GM21619 (cell line): ENCODE results near the gene SLC23A1.
"Not testable (repeated sequence)": the region's sequence is repeated elsewhere in the genome, so short reads cannot be mapped to it uniquely, and the experiment has no call there.

Experiments used
- ATAC-seq: cut with Tn5 transposase; IDR thresholded peaks from one replicate; pipeline ENCODE4 v1.9.1; 2021; ENCODE audit not compliant: unreplicated experiment

The SLC23A1 gene

DNA sequence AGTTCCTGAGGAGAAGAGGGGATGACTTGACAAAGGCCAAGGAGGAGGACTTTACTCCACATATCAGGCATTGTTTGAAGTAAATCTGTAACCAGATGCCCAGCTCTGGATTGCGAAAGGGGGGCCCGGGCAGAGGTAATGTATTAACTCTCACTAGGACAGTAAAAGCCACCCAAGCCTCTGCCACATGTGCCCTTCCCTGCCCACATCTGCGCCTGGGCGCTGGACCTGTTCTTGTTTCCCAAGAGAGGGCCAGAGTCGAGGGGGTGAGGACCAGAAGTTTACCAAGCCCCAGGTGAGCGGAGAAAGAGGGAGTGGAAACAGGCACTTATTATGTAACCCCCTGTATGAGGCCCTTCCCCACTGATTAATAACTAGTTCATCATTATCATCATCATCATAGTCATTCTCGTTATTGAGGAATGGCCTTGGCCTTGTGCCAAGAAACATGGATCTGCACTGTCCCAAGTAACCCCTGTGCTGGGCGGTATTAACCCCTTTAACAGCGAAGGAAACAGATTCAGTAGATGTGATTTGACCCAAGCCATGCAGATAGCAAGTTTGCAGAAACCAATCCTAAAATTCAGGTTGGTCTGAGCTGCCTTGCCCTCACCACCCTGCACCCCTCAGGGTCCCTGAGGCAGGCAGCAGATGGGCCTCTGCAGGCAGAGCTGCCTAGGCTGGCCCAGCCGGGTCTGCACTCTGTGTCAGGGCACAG lies at the start of gene SLC23A1:
SLC23A1 (minus strand) TSS at position 23 of the 718 bp plus-strand sequence. CDS start 44 bp downstream, outside the sequence.
- no peak for ATAC-seq

DNA sequence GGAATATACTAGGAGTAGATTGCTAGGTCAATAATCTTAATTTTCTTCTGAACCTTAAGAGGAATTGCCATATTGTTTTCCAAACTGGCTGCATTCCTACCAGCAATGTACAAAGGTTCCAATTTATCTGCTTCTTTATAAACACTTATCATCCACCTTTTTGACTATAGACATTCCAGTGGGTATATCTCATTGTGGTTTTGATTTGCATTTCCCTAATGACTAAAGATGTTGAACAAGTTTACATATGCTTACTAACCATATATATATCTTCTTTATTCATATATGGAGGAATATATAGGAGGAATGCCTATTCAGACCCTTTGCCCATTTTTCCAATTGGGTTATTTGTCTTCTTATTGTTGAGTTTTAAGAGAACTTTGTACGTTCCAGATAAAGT lies 48.6 kb upstream of the SLC23A1 start:
- ATAC-seq, result no peak

DNA sequence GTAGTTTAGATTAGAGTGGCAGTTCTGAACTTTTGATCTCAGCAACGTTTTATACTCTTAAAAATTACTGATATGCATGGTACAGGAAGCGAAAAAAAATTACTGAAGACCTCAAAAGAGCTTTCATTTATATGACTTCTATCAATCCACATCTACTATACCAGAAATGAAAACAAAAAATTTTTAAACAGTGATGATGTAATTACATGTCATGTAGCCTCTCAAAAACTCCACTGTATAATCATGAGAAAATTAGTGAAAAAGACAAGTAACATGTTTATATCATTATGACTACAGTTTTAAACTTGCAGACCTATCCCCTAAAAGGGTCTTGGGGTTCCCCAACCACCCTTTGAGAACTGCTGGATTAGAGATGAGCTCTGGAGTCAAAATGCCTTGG lies 46.9 kb upstream of the SLC23A1 start:
- no peak for ATAC-seq

DNA sequence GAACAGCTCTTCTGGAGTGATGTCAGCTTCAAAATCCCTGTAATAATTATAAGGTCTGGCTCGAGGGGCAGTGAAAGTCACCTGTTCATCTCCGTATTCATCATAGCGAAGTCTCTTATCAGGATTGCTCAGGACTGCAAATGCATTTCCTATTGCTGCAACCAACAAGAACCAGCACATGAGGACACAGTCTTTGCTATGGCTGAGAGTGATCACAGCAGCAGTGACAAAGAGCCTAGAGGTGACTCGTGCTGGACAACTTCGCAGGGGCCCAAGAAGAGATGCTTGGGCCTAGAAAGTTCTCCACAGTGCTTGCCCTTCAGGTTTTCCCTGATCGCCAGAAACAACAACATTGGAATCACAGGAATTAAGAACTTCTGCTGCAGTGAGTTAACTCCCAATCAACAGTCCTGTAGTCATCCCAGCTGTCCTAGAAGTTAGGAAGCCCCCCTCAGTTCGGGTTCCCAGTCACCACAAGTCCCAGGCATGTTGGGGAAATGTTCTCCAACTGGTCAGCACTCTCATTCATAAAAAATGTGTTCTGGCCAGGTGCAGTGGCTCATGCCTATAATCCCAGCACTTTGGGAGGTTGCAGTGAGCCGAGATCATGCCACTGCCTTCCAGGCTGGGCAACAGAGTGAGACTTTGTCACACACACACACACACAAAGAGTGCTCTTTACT lies 43.2 kb upstream of the SLC23A1 start:
- no peak for ATAC-seq

DNA sequence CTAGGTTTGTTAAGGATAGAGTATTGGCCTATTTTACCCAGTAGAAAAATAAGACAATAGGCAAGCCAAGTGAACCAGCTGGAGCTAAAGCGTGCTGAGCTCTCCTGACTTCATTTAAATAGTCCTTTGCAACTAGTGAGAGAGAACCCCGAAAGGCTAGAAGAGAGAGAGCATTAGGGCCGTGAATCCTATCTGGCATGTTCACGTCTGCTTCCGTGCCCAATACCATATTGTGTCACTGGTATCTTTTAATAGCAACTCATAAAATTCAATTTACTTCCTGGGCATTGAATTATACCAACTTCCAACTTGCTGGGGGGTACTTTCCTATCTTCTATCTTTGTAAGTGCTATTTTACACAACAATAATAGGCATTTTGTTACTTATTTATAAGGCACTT lies 42.4 kb upstream of the SLC23A1 start:
- ATAC-seq, result no peak

DNA sequence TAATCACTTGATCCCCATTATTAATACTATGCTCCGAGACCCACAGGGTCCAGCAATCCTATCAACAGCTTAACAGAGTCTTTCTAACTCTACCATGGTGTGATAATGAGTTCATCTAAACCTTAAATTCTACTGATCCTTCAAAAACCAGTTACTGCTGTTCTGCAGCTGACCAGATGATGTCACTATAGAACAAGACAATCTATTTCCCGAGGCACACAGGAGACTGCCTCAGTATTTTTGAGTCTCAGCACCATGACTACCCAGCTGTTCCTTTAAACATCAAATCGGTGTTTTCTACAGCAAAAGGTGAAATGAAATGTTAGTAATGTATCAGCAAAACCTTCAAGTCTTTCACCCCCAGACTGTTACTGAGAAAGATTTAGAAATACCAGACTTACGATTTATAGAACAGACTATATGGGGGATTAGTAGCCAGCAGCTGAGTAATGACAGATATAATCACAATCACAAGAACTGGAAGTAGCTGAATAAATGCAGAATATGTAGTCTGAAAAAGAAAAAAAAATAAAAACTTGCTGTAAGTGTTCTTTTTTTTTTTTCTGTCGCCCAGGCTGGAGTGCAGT lies 39.3 kb upstream of the SLC23A1 start:
- ATAC-seq, result peak; percentile 65

DNA sequence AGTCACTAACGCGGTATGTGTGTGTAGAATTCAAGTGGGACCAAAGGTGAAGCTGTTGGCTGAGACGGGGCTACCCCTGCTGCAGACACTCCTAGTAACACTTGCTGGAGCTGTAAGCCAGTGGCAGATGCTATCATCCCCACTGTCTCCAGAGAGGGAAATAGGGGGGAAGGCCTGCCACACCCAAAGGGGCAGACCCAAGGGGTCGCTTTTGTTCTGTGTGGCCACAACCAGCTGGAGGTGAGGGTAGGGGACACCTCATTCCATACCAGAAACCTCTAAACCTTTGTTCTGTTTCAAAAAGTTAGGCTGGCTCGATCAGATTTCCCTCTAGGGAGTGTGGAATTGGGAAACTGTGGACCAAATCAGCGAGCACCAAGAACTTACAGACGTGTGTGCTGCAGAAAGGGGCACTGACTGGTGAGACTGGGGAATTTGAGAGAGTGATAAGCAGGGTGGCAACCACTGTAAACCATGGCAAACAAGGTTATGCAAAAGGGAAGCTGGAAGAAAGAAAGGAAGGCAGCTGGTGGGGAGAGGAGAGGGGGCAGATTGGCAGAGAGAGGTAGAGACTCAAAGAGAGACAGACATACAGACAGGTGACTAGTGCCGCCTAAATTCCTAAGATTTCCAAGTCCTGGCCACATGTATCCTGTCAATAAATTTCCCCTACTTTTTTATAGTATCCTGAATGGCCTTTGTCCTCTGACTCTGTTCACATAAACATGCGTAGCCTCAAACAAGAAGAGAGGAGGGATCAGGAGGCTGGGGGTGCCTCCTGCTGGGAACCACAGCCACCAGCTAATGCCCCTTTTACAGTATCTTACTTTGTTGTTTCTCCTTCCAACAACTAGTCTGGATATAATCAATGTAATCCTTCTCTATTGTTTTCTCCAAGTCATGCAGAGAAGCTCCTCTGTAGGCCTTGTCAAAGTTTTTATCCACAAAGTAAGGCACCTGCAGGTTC lies 36.4 kb upstream of the SLC23A1 start:
- no peak for ATAC-seq

DNA sequence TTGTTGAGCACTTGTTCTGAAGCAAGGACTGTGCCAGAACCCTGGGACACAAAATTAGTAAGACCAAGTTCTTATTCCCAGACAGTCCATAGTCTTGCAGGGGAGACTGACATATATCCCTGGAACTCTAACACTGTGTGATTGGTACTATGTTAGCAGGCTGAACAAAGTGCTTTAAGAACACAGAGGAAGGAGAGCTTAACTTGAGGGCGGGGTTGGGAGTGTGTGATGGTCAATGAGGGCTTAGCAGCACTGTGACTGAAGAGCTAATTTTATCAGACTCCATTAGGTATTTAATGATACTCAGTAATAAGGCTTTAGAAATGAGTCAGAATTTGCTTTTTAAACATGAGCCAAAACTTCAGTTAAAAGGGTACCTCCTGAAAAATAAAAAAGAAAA lies 35.7 kb upstream of the SLC23A1 start:
- no peak for ATAC-seq

DNA sequence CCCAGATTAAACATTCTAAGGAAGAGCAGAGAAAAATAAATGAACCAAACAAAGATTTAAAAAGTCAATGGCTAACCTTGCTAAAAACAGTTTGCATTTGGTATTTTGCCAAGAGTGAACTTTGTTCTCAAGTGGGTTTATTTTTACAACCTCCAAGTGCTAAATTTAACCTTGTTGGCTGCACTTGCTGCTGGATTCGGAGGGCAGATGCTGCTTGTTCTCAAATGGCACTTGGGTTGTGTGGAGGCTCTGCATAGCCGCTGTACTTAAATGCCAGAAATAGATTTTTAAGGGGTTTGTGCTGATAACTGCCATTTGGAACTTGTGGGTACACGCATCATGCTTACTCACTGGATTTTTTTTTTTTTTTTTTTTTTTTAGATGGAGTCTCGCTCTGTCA lies 34.1 kb upstream of the SLC23A1 start:
- ATAC-seq, result no peak

DNA sequence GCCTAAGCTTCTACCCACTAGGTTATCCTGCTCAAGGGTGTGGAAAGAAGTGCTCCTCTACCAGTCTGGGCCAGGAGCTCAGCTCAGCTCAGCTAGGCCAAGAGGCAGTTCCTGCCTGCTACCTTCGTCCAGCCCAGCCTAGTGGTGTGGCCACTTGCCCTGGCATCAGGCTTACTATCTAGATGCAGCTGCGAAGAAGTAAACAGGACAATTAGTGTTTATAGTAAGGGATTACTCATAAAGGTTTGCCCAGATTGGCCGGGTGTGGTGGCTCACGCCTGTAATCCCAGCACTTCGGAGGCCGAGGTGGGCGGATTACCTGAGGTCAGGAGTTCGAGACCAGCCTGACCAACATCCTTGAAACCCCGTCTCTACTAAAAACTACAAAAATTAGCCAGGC lies 33.6 kb upstream of the SLC23A1 start:
- no peak for ATAC-seq

DNA sequence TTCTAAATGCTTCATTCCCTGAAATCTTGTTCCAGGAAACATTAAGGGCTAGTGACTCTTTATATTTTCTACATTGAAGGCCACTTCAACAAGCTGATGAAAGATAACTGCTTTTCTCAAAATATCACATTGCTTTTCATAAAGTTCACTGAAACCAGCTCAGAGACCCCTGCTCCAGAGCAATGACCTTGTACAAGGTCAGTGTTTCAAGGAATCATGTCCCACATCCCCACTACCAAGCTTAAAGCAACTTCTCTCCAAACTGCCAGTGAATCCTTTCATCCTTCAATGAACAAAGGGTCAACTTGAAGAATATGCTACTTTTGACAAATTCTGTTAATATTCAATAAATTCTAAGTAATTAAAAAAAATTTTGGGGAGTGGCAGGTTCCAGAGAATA lies 32.8 kb upstream of the SLC23A1 start:
- no peak for ATAC-seq

DNA sequence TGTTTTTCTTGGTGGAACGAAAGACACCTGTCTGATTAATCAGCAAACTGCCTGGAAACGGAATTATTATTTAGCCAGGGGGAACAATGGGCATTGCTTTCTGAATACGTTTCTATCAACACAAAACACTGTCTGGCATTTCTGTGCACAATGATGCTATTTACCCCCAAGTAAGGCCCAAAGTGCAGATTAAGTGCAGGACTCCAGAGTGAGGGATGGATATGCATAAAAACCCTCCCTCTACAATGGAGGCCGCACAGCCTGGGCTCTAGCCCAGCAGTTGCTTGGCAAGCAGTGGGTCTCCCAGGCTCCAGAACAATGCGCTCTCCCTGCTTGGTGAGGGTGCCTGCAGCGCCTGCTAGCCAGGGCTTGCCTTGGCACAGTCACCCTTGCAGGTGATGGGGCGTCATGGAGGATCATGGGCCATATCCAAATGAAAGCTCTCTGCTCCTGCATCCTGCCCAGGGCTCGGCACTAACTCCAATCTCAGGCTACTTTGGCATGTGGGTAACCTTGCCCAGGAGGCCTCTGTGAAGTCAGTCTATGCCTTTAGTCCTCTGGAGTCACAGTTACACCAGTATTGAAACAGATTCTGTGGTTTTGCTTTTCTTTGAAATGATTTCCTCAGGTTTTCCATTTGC lies 32.2 kb upstream of the SLC23A1 start:
- no peak for ATAC-seq

DNA sequence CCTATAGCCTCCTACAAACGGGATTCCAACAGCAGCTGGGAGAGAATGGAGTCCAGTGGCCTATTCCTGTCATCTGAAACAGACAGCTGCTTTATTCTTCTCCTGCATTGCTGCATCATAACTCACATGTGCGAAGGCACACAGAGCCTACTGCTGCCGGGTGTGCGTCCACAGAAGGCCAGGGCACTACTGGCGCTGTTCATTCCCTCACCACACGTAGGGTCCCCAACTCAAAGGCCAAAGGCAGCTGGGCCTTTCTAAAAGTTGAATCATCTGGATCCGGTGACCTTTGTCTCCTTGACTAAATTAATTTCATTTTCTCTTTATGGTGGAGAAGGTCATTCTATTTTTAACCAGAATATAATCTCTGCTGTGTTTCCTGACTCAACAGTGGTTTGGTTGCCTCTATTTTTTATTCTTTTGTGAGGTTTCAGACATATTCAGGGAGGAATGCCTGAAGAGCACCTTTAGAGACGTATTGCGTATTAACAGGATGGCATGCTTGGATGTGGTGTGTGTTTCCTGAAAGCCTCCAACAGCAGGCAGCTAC lies 31.6 kb upstream of the SLC23A1 start:
- ATAC-seq, result no peak

DNA sequence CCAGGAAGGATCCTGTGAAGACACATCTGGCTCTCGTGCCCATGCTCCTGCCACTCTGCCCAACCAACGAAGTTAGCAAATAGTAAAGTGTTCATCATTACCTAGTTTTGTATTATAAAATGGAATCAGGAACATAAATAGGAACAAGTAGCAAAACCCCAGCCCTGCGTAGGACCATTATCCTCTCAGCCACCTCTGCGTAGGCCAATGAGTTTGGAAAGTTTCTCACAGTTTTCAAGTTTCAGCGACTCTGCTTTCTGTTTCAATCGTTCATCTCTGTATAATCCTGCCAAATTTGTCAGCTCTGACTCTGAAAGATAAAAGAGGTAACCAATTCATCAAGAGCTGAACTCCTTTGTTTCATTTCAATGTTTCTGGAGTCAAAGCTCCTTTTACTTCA lies 30.9 kb upstream of the SLC23A1 start:
- no peak for ATAC-seq

DNA sequence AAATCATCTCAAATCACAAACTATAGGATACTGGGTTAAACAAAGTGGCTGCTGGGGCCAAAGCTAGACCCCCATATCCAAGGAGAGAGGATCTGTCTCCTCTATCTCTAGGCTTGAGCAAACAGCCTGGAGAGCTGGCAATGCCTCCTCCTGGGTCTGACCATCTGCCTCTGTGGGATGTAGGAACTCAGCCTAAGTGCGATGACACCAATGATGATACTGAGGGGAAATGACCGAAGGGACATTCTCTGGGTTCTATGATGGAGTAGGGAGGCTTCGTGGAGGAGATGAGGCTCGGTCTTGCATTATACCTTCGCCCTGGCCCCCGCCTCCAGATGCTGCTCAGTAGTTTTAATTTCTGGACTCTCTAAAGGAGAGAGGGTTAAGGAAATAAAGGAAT lies 30.1 kb upstream of the SLC23A1 start:
- ATAC-seq, result no peak

DNA sequence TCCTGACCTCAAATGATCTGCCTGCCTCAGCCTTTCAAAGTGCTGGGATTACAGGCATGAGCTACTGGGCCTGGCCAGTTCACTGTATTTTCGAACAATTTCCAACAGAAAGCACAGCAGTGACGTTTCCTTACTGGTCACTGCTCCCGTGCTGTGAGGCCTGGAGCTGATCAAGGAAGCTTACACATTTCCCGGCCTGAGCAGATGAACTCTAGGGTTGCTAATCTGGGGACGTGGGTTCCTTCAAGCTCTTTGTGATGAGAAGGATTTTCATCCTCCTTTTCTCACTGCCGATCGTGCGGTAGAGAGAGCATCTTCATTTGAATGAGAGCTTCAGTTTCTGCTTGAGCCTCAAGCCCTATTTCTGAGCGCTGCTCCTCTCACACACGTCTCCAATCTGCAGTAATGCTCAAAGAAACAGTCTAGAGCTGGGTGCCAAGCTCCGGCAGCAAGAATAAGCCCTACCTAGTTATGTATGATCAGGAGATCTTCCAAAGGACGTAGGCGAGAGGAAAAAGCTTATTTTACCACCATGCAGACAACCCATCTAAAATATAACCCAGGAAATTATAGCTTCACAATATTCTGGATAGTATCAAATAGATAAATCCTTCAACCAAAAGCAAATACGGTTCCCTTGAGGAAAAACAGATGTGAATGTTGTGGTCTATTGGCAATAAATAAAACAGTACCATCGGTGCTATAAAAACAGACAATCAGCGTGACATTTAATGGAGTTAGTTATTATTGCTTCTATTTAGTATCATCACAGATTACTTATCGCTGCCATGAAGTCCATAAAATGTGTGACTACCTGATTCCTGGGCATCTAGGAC lies 28.1 kb upstream of the SLC23A1 start:
- ATAC-seq, result no peak

DNA sequence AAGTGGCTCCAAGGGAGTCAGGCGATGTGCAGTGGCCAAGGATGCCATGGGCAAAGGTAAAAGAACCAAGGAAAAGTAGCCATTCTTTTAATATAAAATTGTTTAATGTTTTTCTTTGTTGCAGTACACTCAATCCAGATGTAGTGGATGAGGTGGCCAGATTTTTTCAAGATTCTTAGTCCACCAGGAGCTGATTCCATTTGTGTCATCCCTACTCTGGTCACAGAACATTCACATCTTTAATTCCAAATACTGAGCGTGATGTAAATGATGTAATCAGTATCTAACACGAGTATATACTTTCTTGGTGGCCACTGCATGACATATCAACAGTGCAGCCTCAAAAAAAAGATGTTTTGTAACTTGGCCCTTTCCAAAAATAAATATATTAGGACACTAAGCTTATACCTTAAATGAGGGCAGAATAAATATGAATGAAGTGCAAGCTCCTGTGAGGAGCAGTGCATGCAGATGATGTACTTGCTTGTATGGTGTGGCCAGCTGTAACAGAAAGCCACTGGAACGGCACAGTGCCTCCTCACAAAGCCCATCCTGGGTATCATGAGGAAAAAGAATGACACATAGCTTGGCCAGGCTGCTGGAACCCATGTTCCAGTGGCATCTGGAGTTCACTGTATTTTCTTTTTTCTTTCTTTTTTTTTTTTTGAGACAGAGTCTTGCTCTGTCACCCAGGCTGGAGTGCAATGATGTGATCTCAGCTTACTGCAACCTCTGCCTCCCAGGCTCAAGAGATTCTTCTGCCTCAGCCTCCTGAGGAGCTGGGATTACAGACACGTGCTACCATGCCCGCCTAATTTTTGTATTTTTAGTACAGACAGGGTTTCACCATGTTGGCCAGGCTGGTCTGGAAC lies 27.3 kb upstream of the SLC23A1 start:
- no peak for ATAC-seq

DNA sequence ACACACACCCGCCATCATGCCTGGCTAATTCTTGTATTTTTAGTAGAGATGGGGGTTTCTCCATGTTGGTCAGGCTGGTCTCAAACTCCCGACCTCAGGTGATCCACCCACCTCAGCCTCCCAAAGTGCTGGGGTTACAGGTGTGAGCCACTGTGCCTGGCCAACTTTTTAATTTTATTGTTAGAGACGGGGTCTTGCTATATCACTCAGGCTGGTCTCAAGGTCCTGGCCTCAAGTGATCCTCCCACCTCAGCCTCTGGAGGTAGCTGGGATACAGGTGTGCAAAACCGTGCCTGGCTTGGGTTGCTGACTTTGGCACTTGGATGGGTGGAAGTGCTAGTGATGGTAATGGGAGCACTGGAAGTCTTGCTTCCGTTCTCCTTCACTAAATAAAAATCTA lies 26.0 kb upstream of the SLC23A1 start:
- not testable (repeated sequence) for ATAC-seq

DNA sequence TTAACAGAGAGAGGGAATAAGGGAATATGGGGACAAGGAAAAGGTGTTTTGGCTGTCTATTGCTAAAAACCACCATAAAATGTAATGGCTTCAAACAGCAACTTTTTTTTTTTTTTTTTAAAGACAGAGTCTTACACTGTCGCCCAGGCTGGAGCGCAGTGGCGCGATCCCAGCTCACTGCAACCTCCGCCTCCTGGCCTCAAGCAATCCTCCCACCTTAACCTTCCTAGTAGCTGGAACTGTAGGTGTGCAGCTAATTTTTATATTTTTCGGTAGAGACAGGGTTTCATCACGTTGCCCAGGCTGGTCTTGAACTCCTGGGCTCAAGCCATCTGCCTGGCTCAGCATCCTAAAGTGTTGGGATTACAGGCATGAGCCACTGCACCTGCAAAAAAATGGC lies 25.1 kb upstream of the SLC23A1 start:
- ATAC-seq, result no peak
